GM19468 (cell line): Measurements from ENCODE around the gene MYO10.

ENCODE experiments used
- ATAC-seq: cut with Tn5 transposase; IDR thresholded peaks from one replicate; pipeline ENCODE4 v1.9.1; 2021; ENCODE audit warnings: mild to moderate bottlenecking, moderate library complexity, moderate number of reproducible peaks; ENCODE audit not compliant: unreplicated experiment; ENCODE audit errors: extremely low read depth

The MYO10 gene

DNA sequence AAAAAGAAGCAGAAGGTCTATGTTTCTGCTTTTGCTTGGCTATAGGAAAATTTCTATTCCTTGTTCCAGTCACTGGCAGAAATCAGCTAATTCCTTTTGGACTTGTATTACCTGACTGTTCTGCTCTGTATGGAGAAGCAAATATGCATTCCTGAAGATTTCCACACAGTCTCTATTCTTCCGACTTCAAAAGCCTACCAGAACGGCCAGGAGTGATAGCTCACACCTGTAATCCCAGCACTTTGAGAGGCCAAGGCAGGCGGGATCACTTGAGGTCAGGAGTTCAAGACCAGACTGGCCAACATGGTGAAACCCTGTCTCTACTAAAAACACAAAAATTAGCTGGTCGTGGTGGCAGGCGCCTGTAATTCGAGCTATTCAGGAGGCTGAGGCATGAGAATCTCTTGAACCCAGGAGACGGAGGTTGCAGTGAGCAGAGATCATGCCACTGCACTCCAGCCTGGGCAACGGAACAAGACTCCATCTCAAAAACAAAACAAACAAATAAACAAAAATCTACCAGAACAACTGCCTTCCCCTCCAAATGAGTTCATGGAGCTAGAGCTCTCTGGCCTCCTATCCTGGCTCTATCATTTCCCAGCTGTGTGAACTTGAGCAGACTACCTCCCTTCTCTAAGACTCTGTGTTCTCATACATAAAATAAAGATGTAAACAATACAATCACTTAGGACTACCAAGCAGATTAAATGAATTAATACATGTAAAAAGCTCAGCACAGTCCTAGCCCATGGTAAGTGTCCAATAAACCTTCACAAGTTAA is 17.0 kb downstream of the MYO10 start:
- ATAC-seq, result no peak

- ATAC-seq, result no peak
These were observed 17.9 kb downstream of the MYO10 start for GRCh38 chr5:16918156-16918555.

DNA sequence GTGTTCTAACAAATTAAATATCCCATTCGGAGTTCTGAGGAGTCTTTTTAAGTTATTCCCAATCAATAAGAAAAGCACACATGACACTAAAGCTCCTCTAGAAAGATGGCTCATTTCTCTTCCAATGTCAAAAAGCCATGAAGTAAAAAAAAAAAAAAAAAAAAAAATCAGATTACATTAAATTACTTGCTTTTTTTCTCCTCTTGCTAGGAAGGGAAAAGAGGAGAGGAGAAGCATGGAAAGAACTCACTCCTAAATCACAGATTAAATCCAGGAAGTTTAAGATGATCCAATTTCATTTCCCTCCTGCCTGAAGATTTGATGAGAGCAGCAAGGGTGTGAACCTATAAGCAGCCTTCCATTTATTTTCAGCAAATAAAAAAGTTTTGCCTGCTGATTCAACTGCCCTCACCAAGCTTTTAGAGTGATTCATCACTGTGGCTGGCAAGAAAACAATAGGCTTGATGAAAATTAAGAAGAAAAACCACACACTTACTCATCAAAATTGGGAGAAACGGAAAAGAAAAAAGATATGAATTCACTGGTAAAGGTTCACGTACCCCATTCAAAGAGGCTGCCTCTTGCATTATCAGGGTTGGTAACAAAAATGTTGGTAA is 19.7 kb downstream of the MYO10 start:
- ATAC-seq, result no peak

DNA sequence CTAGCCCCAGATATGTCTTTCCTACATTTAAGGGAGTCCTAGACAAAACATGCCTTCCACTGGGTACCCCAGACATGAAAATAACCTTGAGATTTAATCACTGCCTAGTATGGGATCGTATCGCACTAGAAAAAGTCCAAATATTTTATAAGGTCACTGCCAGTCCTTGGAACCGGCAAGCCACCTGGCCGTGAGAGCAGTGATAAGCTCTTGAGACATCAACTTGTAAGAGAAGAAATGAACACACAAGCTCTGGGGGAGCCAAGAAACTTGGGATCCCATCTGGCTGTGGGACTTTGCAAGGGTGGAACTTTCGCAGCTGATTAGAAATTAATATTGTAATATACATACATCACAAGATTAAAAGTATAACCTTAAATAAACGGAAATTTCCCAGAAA is 21.5 kb downstream of the MYO10 start:
- no peak for ATAC-seq

DNA sequence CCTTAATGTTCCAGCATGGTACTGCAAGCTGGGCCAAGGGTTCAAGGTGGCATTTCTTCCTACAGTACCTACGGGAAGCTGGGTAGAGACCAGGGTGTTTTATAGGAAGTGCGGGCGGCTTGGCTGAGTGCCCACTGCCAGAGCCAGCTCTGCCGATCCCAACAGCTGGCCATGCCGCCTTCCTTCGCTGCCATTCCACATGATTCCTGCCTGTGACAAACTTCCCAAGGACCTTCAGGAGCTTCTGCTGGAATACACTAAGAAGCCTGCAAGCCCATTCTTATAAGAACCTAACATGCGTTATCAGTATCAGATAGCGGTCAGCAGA is 22.0 kb downstream of the MYO10 start:
- ATAC-seq, result no peak

DNA sequence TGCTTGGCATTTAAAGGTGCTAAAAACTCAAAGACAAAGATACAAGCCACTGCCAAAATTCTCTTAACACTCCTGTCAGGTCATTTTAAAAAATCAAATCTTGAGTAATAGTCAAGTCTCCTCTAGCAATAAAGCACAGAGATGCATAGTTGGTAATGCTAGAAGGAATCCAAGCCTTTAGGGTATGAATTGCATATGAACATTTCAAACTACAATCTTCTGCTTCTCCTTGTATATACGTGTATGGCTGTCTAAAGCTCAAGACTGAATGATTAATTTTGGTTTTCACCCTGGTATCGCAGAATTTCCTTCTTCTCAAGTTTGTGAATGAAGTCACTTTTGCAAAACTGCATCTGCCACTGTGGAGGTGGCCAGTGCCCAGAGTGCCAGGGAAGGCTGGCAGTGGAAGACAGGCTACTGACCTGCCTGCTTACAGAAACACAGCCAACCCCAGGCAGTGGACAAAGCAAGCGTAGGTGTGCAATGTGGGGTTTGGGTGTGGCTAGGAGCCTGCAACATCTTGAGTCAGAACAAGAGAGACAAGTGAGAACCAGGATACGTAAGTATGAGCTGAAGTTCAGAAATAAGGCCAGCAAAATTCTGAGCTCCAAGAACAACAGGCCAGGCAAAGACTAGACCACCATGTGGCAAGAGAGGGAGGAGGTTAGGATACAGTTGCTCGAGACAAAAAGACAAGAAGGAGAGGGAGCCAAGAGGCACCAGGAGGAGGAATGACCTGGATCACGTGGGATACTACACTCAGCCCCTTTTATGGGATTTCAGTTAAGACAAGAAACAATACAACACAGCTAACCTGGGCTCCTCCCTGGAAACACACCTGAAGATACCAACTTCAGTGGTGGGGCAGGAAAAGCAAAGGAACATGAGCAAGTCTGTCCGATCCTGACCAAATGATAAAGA is 22.6 kb downstream of the MYO10 start:
- ATAC-seq, result no peak

- ATAC-seq, result no peak
These were observed 24.0 kb downstream of the MYO10 start for GRCh38 chr5:16912080-16912479.

DNA sequence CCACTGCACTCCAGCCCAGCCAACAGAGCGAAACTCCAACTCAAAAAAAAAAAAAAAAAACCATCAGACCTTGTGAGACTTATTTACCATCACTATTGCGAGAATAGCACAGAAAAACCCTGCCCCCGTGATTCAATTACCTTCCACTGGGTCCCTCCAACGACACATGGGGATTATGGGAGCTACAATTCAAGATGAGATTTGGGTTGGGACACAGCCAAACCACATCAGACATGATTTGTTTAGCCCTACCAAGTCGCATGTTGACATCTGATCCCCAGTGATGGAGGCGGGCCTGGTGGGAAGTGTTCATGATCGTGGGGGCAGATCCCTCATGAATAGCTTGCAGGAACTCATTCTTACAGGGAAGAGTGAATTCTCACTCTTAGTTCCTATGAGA is 26.6 kb downstream of the MYO10 start:
- no peak for ATAC-seq

GRCh38 chr5:16907270-16907669 is 28.8 kb downstream of the MYO10 start:
- no peak for ATAC-seq

- ATAC-seq, result no peak
These were observed 29.8 kb downstream of the MYO10 start for GRCh38 chr5:16906255-16906654.

DNA sequence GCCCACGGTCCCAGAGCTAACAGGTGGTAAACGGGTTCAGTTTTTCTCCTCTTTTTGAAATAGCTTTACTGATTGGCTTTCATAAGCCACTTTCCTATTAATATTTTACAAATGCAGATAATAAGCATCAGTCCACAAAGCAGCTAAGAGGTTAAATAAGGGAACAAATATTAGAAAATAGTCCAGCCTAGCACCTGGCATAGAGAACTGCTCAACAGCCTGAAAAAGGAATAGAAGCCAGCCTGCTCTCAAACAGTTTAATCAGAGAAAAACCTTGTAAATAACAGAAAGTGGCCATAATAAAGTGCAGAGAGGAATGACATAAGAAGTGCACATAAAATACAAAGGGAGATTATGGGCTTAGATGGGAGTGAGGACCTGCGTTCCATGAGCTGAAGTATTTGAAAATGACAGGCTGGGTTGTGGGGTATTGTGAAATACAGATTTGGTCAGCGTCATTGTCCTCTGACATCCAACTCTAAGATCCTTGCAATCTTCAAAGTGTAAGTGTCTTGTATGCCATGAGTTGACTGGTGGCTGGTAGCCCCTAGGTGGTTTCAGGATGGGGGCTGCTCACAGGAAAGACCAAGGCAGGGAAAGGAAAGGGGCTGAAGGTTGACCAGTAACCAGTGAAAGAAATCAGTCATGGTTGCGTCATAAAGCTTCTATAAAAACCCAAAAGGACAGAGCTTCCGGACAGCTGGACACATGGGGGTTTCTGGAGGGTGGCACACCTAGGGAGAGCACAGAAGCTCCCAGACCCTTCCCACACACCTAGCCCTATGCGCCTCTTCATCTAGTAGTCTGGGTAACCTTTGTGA is 32.4 kb downstream of the MYO10 start:
- no peak for ATAC-seq

- ATAC-seq, result no peak
These were observed 33.2 kb downstream of the MYO10 start for GRCh38 chr5:16902846-16903245.

- no peak for ATAC-seq
These were observed 35.0 kb downstream of the MYO10 start for GRCh38 chr5:16901021-16901644.

DNA sequence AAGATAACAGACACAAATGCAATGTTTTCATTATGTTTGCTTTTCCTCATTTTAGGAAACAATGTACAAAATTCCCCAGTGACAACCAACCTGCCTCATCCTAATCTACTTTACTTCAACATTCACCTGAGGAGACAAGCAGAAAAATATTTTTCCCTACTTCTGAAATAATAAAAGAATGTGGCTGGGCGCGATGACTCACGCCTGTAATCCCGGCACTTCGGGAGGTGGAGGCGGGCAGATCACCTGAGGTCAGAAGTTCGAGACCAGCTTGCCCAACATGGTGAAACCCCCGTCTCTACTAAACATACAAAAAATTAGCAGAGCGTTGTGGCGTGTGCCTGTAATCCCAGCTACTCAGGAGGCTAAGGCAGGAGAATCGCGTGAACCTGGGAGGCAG is 36.9 kb downstream of the MYO10 start:
- ATAC-seq, result no peak

DNA sequence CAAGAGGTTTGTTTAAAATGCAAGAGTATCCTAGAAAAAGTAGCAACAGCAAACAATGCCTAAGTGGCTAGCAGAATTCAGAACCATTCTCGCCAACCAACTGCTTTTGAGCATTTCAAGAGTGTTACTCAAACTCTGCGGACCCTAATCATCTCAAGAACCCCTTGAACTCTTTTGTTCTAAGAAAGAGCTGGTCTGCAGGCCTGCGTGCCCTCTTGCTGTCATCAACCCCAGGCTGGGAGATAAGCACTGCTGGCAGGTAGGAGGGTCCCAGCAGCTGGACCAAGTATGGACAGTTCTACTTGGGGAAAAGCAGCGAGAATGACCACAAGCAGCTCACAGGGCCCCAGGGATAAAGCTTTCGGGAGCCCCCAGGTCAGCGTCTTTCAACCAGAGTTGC is 38.3 kb downstream of the MYO10 start:
- no peak for ATAC-seq

DNA sequence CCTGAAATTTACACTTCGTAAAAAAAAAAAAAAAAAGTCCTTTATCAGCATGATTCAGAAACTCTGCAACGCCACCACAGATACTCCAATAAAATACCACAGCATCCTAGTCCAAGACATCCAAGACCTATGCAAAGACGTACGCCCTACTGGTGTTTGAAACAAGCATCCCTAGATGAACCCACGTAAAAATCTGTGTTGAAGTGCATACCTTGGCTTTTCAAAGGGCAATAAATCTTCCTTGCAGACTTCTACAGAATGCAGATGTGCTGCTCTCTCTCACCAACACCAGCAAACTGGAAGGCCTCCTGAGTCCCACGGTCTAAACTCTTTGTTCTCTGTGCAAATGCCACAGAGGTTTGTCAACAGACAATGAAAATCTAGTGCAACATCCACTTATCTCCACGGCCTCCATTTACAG is 38.8 kb downstream of the MYO10 start:
- no peak for ATAC-seq

DNA sequence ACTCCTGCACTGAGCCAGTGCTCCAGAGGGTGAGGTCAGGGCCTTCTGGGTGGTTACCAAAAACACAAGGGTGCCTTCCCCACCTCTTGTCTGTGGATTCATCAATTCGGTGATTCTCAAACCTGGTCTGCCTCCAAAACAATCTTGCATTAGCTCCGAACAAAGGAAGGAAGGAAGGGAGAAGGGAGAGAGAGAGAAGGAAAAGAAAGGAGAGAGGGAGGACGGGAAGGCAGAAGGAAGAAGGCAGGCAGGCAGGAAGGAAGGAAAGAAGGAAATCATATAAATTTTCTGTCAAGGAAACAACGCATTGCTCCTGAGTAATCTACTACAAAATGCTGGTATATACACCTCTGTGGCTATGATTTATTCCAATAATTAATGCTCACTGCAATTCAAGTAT is 39.3 kb downstream of the MYO10 start:
- ATAC-seq, result no peak

DNA sequence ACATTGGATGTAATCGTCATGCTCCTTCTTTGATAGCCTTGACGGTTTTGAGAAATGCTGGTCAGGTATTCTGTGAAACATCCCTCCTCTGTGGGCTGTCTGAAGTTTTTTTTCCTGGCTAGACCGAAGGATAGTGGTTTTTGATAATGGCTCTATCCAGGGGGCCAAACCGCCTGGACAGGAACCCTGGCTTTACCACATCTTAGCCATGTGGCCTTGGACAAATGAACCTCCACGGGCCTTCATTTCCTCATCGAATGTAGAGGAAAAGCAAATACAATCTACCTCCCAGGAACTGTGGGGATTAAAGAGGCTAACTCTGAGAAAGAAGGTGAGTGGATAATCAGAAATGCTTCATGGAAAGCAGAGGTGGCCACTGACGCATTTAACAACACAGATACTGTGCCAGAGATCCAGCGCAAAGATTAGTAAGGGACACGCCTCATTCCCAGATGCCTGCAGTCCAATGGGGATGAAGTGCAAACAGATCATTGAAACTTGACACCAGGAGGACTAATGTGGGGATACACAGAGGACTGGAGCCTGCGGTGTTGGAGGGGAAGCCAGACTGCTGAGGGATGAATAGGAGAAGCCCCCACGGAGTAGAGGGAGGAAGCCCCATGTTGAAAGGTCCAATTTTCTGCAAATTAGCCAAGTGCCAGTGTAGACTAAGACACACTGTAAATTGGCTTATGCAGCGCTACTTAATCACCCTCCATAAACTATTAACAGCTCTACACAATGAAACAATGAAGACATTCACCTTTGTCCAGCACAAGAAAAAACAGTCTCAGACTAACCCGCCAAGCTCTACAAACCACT is 41.6 kb downstream of the MYO10 start:
- no peak for ATAC-seq

GRCh38 chr5:16891033-16891432 is 45.1 kb downstream of the MYO10 start:
- ATAC-seq, result no peak
